WI38 (cell line): ENCODE results near the gene XAB2.
A peak's percentile ranks its signal among the peaks of the same experiment; 100 is the strongest.

Experiments
- H3K4me3 ChIP-seq: 2 replicates; pipeline ENCODE4 v1.5.1; 2011; ENCODE audit warnings: low read depth, mild to moderate bottlenecking, control low read depth, low read length
- TF ChIP-seq, protein P1 (sequence below): IDR thresholded peaks from 2 replicates; pipeline ENCODE4 v1.5.1; 2012; ENCODE audit warnings: low read depth, mild to moderate bottlenecking, control low read depth, low read length

XAB2 gene

DNA sequence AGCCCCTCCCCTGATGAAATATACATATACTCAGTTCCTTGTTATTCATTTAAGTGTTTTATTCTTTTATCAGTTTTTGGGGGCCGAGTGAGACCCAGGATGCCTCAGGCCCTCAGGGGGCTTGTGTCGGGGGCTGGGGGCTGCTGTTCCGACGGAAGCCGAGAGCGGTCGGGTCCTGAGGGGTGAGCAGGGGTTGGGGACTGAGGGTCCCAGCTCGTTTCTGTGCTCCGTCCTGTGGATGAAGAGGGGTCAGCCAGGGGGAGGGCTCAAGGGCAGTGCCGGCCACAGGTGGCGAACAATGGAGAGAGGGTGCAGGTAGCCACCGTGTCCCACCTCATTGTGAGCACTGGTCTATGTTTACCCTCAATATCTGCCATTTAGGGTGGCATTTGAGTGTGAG lies 2.2 kb upstream of the XAB2 start:
- TF ChIP-seq, protein P1, sequence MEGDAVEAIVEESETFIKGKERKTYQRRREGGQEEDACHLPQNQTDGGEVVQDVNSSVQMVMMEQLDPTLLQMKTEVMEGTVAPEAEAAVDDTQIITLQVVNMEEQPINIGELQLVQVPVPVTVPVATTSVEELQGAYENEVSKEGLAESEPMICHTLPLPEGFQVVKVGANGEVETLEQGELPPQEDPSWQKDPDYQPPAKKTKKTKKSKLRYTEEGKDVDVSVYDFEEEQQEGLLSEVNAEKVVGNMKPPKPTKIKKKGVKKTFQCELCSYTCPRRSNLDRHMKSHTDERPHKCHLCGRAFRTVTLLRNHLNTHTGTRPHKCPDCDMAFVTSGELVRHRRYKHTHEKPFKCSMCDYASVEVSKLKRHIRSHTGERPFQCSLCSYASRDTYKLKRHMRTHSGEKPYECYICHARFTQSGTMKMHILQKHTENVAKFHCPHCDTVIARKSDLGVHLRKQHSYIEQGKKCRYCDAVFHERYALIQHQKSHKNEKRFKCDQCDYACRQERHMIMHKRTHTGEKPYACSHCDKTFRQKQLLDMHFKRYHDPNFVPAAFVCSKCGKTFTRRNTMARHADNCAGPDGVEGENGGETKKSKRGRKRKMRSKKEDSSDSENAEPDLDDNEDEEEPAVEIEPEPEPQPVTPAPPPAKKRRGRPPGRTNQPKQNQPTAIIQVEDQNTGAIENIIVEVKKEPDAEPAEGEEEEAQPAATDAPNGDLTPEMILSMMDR = no peak
- H3K4me3 ChIP-seq = no peak overlapping the region

GRCh38 chr19:7628589-7629311 lies 595 bp downstream of the XAB2 start:
- TF ChIP-seq, protein P1 = no peak
- peak overlapping the region; percentile 89 for H3K4me3 ChIP-seq

GRCh38 chr19:7627166-7627565 lies 2.2 kb downstream of the XAB2 start:
- TF ChIP-seq, protein P1 = no peak
- no peak overlapping the region for H3K4me3 ChIP-seq

DNA sequence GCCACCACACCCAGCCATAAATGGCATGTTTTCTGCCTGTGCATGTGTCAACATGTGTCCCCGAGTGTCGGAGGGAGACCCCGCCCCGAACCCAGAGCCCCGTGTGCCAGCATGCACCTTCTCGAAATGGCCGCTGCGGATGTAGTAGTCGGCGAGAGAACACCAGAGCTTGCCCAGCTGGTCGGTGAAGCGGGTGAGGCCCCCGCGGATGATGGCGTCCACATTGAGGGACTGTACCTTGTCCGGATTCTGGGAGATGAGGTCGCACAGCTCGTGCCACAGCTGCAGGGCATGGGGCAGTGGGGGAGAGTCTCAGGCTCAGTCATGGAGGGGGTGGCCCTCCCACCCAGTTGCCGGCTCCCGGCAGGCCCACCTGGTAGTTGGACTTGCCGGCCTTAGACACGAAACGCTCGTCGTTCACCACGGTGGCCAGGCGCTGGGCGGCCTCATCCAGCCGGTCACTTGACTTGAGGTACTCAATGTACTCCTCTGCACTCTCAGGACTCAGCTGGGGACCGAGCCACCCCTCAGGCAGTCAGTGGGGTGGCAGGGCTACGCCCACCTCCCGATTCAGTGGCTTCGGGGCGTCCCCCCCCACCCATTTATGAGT lies 3.5 kb downstream of the XAB2 start:
- no peak overlapping the region for H3K4me3 ChIP-seq
- TF ChIP-seq, protein P1 = no peak

- TF ChIP-seq, protein P1 = no peak
- no peak overlapping the region for H3K4me3 ChIP-seq
Observed at GRCh38 chr19:7624810-7625209, 4.5 kb downstream of the XAB2 start.

- TF ChIP-seq, protein P1 = no peak
- H3K4me3 ChIP-seq = no peak overlapping the region
Observed at GRCh38 chr19:7623725-7624603, 5.4 kb downstream of the XAB2 start.
